K562 (cell line): ENCODE measurements around the gene SLC29A2. TPM values are rescaled to one million over a fixed set of nuclear protein-coding genes. Genes with fewer than 3 reads are reported as not detected.

ENCODE experiments used
- ATAC-seq: fragments of 200-7000 bp; cut with Tn5 transposase; 3 replicates; pipeline ENCODE4 v1.9.1; 2020; ENCODE audit warnings: moderate library complexity
- BruUV-seq: library from RNA; stranded (reverse); fragments of 400-500 nt; replicated peaks from 2 replicates; lab custom pipeline; 2021; lab: Mats Ljungman, UMichigan
- CTCF ChIA-PET: fragments of 300-600 bp; formaldehyde crosslinking; extraction: SDS; loops from one replicate; lab custom pipeline; 2021; ENCODE audit warnings: low intra/inter-chr PET ratio; lab: Yijun Ruan, JAX
- POLR2A ChIA-PET: fragments of 300-600, 350-650 bp; sonication (Branson Sonifier 250); formaldehyde crosslinking; extraction: SDS; loops from one replicate; lab custom pipeline; 2021; ENCODE audit warnings: antibody characterized with exemption, inconsistent platforms; lab: Yijun Ruan, JAX
- DNase-seq, 4 experiments: peaks; one replicate each; pipeline versions ENCODE4 v3.0.0 to v3.0.0-alpha.2; 2011 to 2018; ENCODE audit warnings: low spot score in 3 of 4, mixed read lengths in 3 of 4; ENCODE audit errors: extremely low read depth in 1 of 4
- FAIRE-seq: peaks from 2 replicates; lab custom pipeline; 2011; peaks lifted over from hg19 to GRCh38; lab: Jason Lieb, UNC
- H2AFZ ChIP-seq: 2 replicates; pipeline ENCODE4 v1.6.0; 2011; ENCODE audit warnings: low read depth, low read length, control low read depth, inconsistent platforms
- H3K27ac ChIP-seq: fragments of 200-600 bp; 3 replicates; pipeline ENCODE4 v1.8.0; 2011; ENCODE audit warnings: low read depth, mild to moderate bottlenecking, control low read depth, inconsistent platforms, low read length, moderate library complexity, mixed read lengths; ENCODE audit errors: extremely low read depth
- H3K27me3 ChIP-seq, 2 experiments: fragments of 300-600 bp in 1 of 2; 2 replicates in 1 of 2; 3 replicates in 1 of 2; pipeline versions ENCODE4 v1.6.0 to v1.8.0; 2011; ENCODE audit warnings: inconsistent platforms in 2 of 2, low read length in 2 of 2, mild to moderate bottlenecking in 1 of 2, mixed read lengths in 1 of 2, moderate library complexity in 1 of 2; ENCODE audit not compliant: control insufficient read depth in 2 of 2, insufficient read depth in 2 of 2
- H3K36me3 ChIP-seq: fragments of 300-600 bp; 3 replicates; pipeline ENCODE4 v1.8.0; 2011; ENCODE audit warnings: mild to moderate bottlenecking, low read length, inconsistent platforms; ENCODE audit not compliant: control insufficient read depth, insufficient read depth
- H3K4me1 ChIP-seq, 2 experiments: fragments of 200-600 bp in 1 of 2; replicated peaks in 1 of 2; 2 replicates in 1 of 2; 3 replicates in 1 of 2; pipeline versions ENCODE4 v1.5.1 to v1.8.0; 2011; ENCODE audit warnings: inconsistent platforms in 2 of 2, low read length in 2 of 2, mild to moderate bottlenecking in 1 of 2, mixed read lengths in 1 of 2, moderate library complexity in 1 of 2; ENCODE audit not compliant: control insufficient read depth in 2 of 2, insufficient read depth in 2 of 2
- H3K4me2 ChIP-seq: 2 replicates; pipeline ENCODE4 v1.6.1; 2011; ENCODE audit warnings: low read length, control low read depth, inconsistent platforms, mixed read lengths; ENCODE audit not compliant: insufficient read depth
- H3K4me3 ChIP-seq: fragments of 200-600 bp; sonication (generic), shearing (Covaris generic); 2 replicates; pipeline ENCODE4 v1.5.1; 2016; ENCODE audit warnings: control low read depth, inconsistent platforms
- H3K79me2 ChIP-seq: fragments of 200-600 bp; 3 replicates; pipeline ENCODE4 v1.8.0; 2011; ENCODE audit warnings: low read length, inconsistent platforms; ENCODE audit not compliant: control insufficient read depth, insufficient read depth
- H3K9ac ChIP-seq, 2 experiments: 2 replicates each; pipeline versions ENCODE4 v1.6.0 to v1.6.1; 2011; ENCODE audit warnings: low read depth in 2 of 2, low read length in 2 of 2, control low read depth in 1 of 2, inconsistent platforms in 1 of 2, mild to moderate bottlenecking in 1 of 2, mixed read lengths in 1 of 2; ENCODE audit not compliant: insufficient read depth in 1 of 2
- H3K9me1 ChIP-seq: one replicate; pipeline ENCODE4 v1.6.0; 2011; ENCODE audit warnings: inconsistent platforms, mild to moderate bottlenecking, low read length, moderate library complexity; ENCODE audit not compliant: control insufficient read depth, insufficient read depth
- H3K9me3 ChIP-seq: replicated peaks from 2 replicates; pipeline ENCODE4 v1.5.1; 2011; ENCODE audit warnings: low read depth, low read length, inconsistent platforms; ENCODE audit not compliant: control insufficient read depth, insufficient read depth
- H4K20me1 ChIP-seq: replicated peaks from 2 replicates; pipeline ENCODE4 v1.6.1; 2011; ENCODE audit warnings: low read length, inconsistent platforms, mixed read lengths; ENCODE audit not compliant: control insufficient read depth, insufficient read depth
- POLR2G ChIP-seq: fragments of 200-400 bp; formaldehyde crosslinking; IDR thresholded peaks from 2 replicates; pipeline ENCODE4 v1.6.1; 2017; ENCODE audit warnings: low read depth, mild to moderate bottlenecking, antibody characterized with exemption, low read length, moderate library complexity
- RBFOX2 ChIP-seq: fragments of 200-400 bp; formaldehyde crosslinking; IDR thresholded peaks from 2 replicates; pipeline ENCODE4 v1.6.1; 2017; ENCODE audit warnings: low read depth, mild to moderate bottlenecking, low read length, moderate library complexity
- ZNF766 ChIP-seq: fragments of 200-800 bp; sonication (Bioruptor generic); conservative IDR thresholded peaks from 2 replicates; pipeline ENCODE4 v1.6.1; 2016; ENCODE audit warnings: missing genetic modification characterization, missing compliant biosample characterization
- WGBS: fragments of 100-300 bp; shearing (Covaris generic); methylation state at CpG from one replicate; pipeline ENCODE4 v1.1.6; 2016; ENCODE audit warnings: low coverage, mixed read lengths; ENCODE audit not compliant: insufficient coverage; ENCODE audit errors: missing lambda C conversion rate; 5-methylcytosine and 5-hydroxymethylcytosine counted together
- in situ Hi-C: fragments of 300-500 bp; cut with MboI; formaldehyde crosslinking; loops from 4 replicates; pipeline ENCODE4 v1.15.0; 2018; ENCODE audit warnings: inconsistent platforms, mixed read lengths
- intact Hi-C: fragments of 100-400 bp; cut with micrococcal nuclease; formaldehyde crosslinking; loops from 2 replicates; pipeline ENCODE4 v1.14.2; 2022
- polyA plus RNA-seq, 8 experiments: library from polyadenylated mRNA; depleted of rRNA in 4 of 8; stranded (reverse) in 5 of 8; unstranded in 3 of 8; fragments of >200 nt; fragmentation: Nextera tagmentation in 2 of 8; fragmentation: Illumina TruSeq in 1 of 8; extraction: Ambion mirVana in 2 of 8; extraction: Trizol in 1 of 8; gene quantifications; 2 replicates each; pipeline versions ENCODE4 v1.2.1 to v1.2.3, GENCODE V29; 2011 to 2014; ENCODE audit warnings: inconsistent platforms in 1 of 8, missing spikeins in 1 of 8
- total RNA-seq, 7 experiments: library from RNA; depleted of rRNA in 6 of 7; stranded (reverse); fragments of >200 nt in 6 of 7; fragmentation: Illumina TruSeq in 2 of 7; extraction: Trizol in 2 of 7; gene quantifications; 2 replicates each; pipeline versions ENCODE4 v1.2.1 to v1.2.3, GENCODE V29; 2011 to 2021; ENCODE audit warnings: low replicate concordance in 1 of 7

SLC29A2 gene
- total and polyA plus RNA-seq, 9 of the 15 experiments (the other 6 are each of a cell fraction or from before 2014, with no cell fraction given), result 2.4 to 48.6 (median 14.2) TPM

DNA sequence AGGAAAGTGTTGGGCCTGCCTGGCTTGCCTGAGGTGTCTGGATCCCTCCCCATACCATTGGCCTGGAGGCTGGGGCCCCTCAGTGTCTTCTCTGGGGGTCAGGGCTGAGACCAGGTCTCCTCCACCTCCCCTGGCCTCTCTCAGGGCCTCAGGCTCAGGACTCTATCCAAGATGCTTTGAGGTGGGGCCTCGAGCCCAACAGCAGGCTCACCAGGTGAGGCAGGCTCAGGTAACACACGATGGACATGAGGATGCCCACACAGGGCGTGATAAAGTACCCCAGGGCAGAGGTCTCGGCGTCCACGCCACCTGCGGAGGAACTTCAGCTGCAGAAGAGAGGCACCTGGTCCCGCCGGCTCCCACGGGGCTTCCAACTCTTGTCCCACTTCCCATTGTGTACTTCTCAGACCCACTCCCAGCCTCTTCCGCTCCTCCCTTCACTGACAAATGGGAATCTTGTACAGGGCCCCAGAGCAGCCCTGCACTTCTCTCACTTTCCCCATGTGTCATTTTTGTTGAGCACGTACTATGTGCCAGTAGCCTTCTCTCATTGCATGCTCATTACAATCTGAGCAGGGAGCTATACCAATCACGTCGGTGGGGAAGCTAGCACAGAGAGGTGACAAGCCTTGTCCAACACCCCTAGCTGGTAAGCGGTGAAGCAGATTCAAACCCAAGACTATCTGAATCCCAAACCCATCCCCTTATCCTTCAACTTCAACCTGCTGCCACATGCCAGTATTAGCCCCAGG is 3.8 kb downstream of the SLC29A2 start:
- H4K20me1 ChIP-seq, result peaks cover 22% of the 10 kb centered on the region; the same call in 1 of the 2 replicates
- peaks cover 7% of the 10 kb centered on the region for H3K9me1 ChIP-seq
- H3K36me3 ChIP-seq, result peaks cover 73% of the 10 kb centered on the region
- 92% methylated on average over 11 of the region's 15 CpGs for WGBS
- in situ Hi-C loops (no loop called here), intact Hi-C loops (no loop called here)
- DNase-seq (no peak), ATAC-seq (no peak), FAIRE-seq (no peak)
- BruUV-seq, result no TSS peak
- peak overlapping the region in 1 of 2 experiments; percentile 24; a peak in 2 of 4 replicates for H3K9ac ChIP-seq
- H2AFZ ChIP-seq, result no peak overlapping the region
- H3K4me2 ChIP-seq, result no peak overlapping the region
- no peak overlapping the region for H3K4me3 ChIP-seq
- ChIA-PET POLR2A (interaction anchor here (0.5 to 0.8 kb wide), 2 partner anchors 59 to 79 kb away, joined by 3 to 4 read pairs; partner anchors contain the start of gene YIF1A), CTCF (no interaction called here)
- H3K27ac ChIP-seq, result no peak overlapping the region
- no peaks in the 10 kb centered on the region for H3K9me3 ChIP-seq
- TF ChIP-seq POLR2G (peak; percentile 64), ZNF766 (no peak), RBFOX2 (peak; percentile 36; the same call in 1 of the 2 replicates)
- H3K79me2 ChIP-seq, result peaks cover 51% of the 10 kb centered on the region
- peaks cover 10 to 60% of the 10 kb centered on the region in 2 experiments; a peak in 4 of 5 replicates for H3K4me1 ChIP-seq
- H3K27me3 ChIP-seq, result no peaks in the 10 kb centered on the region
